ENCODE measurements around the gene PLCB4.

PLCB4 gene

DNA sequence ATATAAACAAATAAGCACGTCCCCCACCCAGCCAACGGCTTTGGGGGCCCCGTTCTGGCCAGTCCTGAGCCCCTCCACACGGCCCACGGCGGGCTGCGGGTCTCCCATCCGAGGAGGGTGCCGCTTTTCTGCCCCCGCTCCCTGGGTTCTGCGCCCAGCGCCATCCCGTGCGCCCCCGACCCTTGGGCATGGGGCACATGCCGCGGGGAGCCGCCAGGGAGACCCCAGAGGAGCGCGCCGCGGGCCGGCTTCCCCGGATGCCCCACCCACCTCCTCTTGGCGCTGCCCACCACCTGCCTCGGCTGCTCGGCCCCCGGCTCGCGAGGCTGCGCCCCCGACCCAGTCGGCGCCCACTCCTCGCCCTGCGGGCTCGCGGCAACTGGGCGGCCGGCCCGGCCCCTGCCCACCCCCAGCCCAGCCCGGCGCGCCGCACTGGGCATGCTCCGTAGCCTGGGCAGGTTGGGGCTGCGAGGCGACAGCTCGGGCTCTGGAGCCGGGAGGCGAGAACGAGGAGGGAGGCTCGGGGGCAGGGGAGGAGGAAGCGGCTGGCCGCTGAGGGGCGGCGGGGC lies 570 bp upstream of the PLCB4 start:
- TF ChIP-seq POLR2AphosphoS5 (IDR thresholded peaks at IDR 0.05; ENCODE audit: low read depth, low read length), result no peak
- TF ChIP-seq TAF1 (IDR thresholded peaks at IDR 0.05; ENCODE audit: borderline replicate concordance, insufficient read depth, low read length), result no peak

GRCh38 chr20:9070304-9070703 lies 1.4 kb downstream of the PLCB4 start:
- no peak for TF ChIP-seq TAF1 (IDR thresholded peaks at IDR 0.05; ENCODE audit: borderline replicate concordance, insufficient read depth, low read length)
- no peak for TF ChIP-seq POLR2AphosphoS5 (IDR thresholded peaks at IDR 0.05; ENCODE audit: low read depth, low read length)

- no peak for TF ChIP-seq TAF1 (IDR thresholded peaks at IDR 0.05; ENCODE audit: borderline replicate concordance, insufficient read depth, low read length)
- no peak for TF ChIP-seq REST (IDR thresholded peaks at IDR 0.05; ENCODE audit: insufficient read depth in 1 of 2, low read depth in 2 of 2, low read length in 2 of 2)
- TF ChIP-seq FOXP2 (optimal IDR thresholded peaks at IDR 0.05; ENCODE audit: borderline replicate concordance, extremely low read depth, extremely low read length, insufficient read depth), result no peak
- no peak for TF ChIP-seq POLR2AphosphoS5 (IDR thresholded peaks at IDR 0.05; ENCODE audit: low read depth, low read length)
- no peak for TF ChIP-seq SIN3A (IDR thresholded peaks at IDR 0.05; ENCODE audit: borderline replicate concordance, insufficient read depth, low read length)
Measured at GRCh38 chr20:9071976-9072726, 3.3 kb downstream of the PLCB4 start.

DNA sequence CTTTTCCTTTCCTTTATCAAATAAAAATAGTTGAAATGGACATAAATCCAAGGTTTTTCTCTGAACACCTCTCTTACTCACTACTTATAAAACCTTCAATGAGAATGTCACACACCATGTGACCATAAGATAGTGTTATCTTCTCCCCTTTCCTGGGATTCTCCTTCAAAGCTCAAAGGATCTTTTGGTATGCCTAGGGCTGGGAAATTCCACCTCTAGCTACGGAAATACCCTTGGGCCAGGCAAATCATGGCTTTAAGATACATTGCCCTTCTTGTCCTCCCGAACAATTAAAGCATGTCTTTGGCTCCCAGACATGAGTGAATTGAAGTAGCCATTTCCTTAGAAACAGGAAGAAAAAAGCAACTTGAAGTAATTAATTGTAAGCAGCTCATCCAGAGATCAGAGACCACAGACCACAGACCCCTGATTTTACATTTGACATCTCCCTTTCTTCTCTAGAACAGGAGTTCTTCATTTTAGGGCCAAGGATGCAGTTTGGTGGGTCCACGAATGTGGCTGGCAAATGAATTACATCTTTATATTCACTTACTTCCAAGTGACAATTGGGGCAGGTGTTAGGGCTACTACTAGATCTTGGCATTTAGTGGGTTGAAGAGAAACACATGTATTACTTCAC lies 4.1 kb downstream of the PLCB4 start:
- TF ChIP-seq SIN3A (IDR thresholded peaks at IDR 0.05; ENCODE audit: borderline replicate concordance, insufficient read depth, low read length) (no peak), TAF1 (IDR thresholded peaks at IDR 0.05; ENCODE audit: borderline replicate concordance, insufficient read depth, low read length) (no peak), POLR2AphosphoS5 (IDR thresholded peaks at IDR 0.05; ENCODE audit: low read depth, low read length) (no peak), FOXP2 (optimal IDR thresholded peaks at IDR 0.05; ENCODE audit: borderline replicate concordance, extremely low read depth, extremely low read length, insufficient read depth) (no peak), REST (IDR thresholded peaks at IDR 0.05; ENCODE audit: insufficient read depth in 1 of 2, low read depth in 2 of 2, low read length in 2 of 2) (no peak)

DNA sequence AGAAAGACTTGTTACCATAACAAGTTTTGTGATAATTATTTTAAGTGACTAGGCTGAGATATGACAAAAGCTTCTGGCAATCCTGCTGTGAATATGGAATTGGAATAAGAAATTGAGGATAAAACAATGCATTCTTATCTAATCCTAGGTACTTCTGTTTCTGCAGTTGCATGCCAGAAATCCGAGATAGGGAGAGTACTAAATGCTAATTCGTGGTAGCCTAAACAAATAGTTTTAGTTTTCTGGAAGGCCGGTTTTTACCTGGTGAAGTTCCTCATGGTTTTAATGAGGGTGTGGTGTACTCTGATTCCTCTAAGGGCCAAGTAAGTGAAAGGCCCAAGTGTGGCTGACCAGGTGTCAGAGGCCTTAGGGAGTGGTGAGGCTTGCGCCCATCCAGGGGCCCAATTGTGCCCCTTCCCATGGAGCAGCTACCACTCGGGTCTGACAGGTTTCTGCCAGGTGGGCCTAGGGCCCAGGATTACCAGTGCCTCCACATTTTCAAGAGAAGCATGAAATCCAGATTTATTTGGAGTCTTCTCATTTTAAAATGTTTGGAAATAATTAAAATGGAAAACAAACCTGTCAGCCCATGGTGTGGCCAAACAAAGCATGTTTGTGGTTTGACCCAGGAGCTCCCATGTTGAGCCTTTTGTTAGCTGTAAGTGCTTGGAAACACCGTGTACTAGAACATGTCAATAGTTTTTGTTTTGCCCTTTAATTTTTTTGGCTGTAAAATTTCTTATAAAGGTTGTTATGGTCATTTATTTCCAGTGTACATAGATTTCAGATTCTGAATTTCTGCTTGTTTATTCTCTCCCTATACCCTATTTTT lies 6.6 kb downstream of the PLCB4 start:
- TF ChIP-seq SIN3A (IDR thresholded peaks at IDR 0.05; ENCODE audit: borderline replicate concordance, insufficient read depth, low read length) (no peak), FOXP2 (optimal IDR thresholded peaks at IDR 0.05; ENCODE audit: borderline replicate concordance, extremely low read depth, extremely low read length, insufficient read depth) (no peak), POLR2AphosphoS5 (IDR thresholded peaks at IDR 0.05; ENCODE audit: low read depth, low read length) (no peak), REST (IDR thresholded peaks at IDR 0.05; ENCODE audit: insufficient read depth in 1 of 2, low read depth in 2 of 2, low read length in 2 of 2) (no peak), TAF1 (IDR thresholded peaks at IDR 0.05; ENCODE audit: borderline replicate concordance, insufficient read depth, low read length) (no peak)

Measured in PFSK-1 (cell line).